Esophagus squamous epithelium (tissue), 5 donors: ENCODE results near the gene SMYD3. TPM values are rescaled to one million over a fixed set of nuclear protein-coding genes. Genes with fewer than 3 reads are reported as not detected.

ENCODE experiments used
- DNase-seq: peaks from one replicate; lab custom pipeline; 2025; lab: John Stamatoyannopoulos, UW
- H3K27ac ChIP-seq, 4 donors: fragments of 200-600 bp; sonication (generic); one replicate each; pipeline ENCODE4 v1.5.1; 2016 to 2019; ENCODE audit warnings: mild to moderate bottlenecking in 1 of 4
- H3K27me3 ChIP-seq, 4 donors: fragments of 200-600 bp; sonication (generic); 1 replicate in 3 of 4; 2 replicates in 1 of 4; pipeline versions ENCODE4 v1.5.1 to v1.6.0; 2017 to 2021; ENCODE audit warnings: antibody characterized with exemption in 1 of 4
- H3K36me3 ChIP-seq, 3 donors: fragments of 200-600 bp; sonication (generic); one replicate each; pipeline ENCODE4 v1.5.1; 2016 to 2019
- H3K4me1 ChIP-seq, 3 donors: fragments of 200-600 bp; sonication (generic); one replicate each; pipeline ENCODE4 v1.5.1; 2017 to 2019
- H3K4me3 ChIP-seq, 4 donors: fragments of 200-600 bp; sonication (generic); 1 replicate in 3 of 4; 2 replicates in 1 of 4; pipeline ENCODE4 v1.5.1; 2016 to 2019; ENCODE audit warnings: mild to moderate bottlenecking in 2 of 4, moderate library complexity in 1 of 4
- H3K9me3 ChIP-seq, 3 donors: fragments of 200-600 bp; sonication (generic); one replicate each; pipeline ENCODE4 v1.5.1; 2016 to 2019
- CTCF ChIP-seq, 6 experiments: fragments of 450-650 bp in 4 of 6; fragments of 200-600 bp in 2 of 6; sonication (generic) in 2 of 6; IDR thresholded peaks; one replicate each; pipeline ENCODE4 v1.5.1; 2016 to 2019; ENCODE audit warnings: antibody characterized with exemption in 6 of 6, mild to moderate bottlenecking in 4 of 6, moderate library complexity in 4 of 6
- POLR2A ChIP-seq, 4 donors: fragments of 450-650 bp; IDR thresholded peaks; one replicate each; pipeline ENCODE4 v1.6.1; 2017; ENCODE audit warnings: antibody characterized with exemption in 4 of 4, mild to moderate bottlenecking in 4 of 4, moderate library complexity in 3 of 4
- WGBS, 2 donors: methylation state at CpG; one replicate each; pipeline ENCODE4 v1.1.5; 2018; 5-methylcytosine and 5-hydroxymethylcytosine counted together
- intact Hi-C: fragments of 100-400 bp; cut with DNase I; formaldehyde crosslinking; loops from one replicate; pipeline ENCODE4 v1.15.0; 2022
- total RNA-seq, 4 donors: library from RNA; depleted of rRNA; stranded (reverse); fragments of >200 nt; gene quantifications; one replicate each; pipeline ENCODE4 v1.1.0, GENCODE V29; 2016
- donor health status: DM: yes; HTN: yes; CAD: no.

The SMYD3 gene
- total RNA-seq, 4 donors from 2014 or later, result 8.4 to 15.8 (median 11.5) TPM

GRCh38 chr1:245938046-245938435, 569.0 kb downstream of the SMYD3 start:
- no peak overlapping the region for H3K27ac ChIP-seq
- H3K27me3 ChIP-seq, result no peaks in the 10 kb centered on the region
- H3K4me1 ChIP-seq, result no peaks in the 10 kb centered on the region
- DNase-seq, result no peak
- no peak for TF ChIP-seq POLR2A (IDR thresholded peaks at IDR 0.05)
- no peak for TF ChIP-seq CTCF (IDR thresholded peaks at IDR 0.05)
- WGBS, 2 donors, result 38 to 50% methylated on average over 8 of the region's 8 CpGs
- no peaks in the 10 kb centered on the region for H3K9me3 ChIP-seq
- H3K4me3 ChIP-seq, result no peak overlapping the region
- intact Hi-C loops, result no loop called here
- no peaks in the 10 kb centered on the region for H3K36me3 ChIP-seq

DNA sequence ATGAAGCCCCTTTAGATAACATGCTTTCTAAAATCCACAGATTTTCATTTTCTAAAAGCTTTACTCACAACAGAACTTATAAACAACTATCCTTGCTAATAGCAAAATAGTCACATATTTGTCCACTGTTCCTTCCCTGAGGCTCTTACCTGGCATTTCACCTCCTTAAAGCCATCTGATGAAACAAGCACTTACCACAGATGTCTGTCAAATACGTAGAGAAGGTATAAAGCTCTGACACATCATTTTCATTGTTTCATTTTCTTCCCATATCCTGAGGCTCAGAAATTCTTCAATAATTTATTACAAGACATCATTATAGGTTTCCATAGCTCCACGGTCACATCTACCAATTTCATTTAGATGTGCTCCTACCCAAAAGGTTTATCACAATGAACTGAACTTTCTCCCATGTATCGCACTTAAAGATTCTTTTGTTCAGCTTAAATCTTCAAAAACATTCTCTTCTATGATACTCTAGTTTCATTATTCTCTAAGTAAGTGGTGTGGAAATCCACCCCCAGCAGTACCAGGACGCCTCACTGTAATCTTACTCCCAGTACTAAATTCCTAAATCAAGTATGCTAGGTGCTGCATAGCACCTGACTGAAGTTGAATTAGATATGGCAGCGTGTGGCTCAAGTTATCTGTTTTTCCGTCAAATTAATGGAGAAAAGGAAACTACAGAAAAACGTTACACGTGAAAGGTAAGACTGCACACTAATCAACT, 569.6 kb downstream of the SMYD3 start:
- Histone ChIP-seq H3K4me1 (no peaks in the 10 kb centered on the region), H3K9me3 (no peaks in the 10 kb centered on the region), H3K27ac (no peak overlapping the region), H3K27me3 (no peaks in the 10 kb centered on the region), H3K4me3 (no peak overlapping the region), H3K36me3 (no peaks in the 10 kb centered on the region)
- intact Hi-C loops, result no loop called here
- 79 to 81% methylated on average over 8 of the region's 8 CpGs for WGBS, 2 donors
- TF ChIP-seq CTCF (IDR thresholded peaks at IDR 0.05), result no peak
- no peak for TF ChIP-seq POLR2A (IDR thresholded peaks at IDR 0.05)
- DNase-seq, result no peak

DNA sequence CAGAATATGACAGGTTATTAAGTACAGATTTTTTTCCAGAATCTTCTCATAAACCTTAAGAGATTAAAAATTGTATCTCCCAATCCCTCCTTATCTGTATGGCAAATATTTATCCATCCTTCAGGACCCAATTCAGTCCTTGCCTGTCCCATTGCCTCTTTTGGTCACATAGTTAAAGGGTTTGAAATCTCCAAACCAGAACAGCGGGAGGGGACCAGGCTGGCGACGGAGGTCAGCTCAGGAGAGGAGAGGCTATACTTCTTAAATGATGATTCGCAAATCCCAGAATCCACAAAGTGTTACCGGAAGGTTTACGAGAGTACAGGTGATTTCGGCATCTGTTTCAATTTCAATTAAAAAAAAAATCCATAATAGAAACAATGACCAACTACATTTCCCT, 572.7 kb downstream of the SMYD3 start:
- Histone ChIP-seq H3K4me1 (no peaks in the 10 kb centered on the region), H3K4me3 (no peak overlapping the region), H3K27ac (no peak overlapping the region), H3K9me3 (no peaks in the 10 kb centered on the region), H3K27me3 (no peaks in the 10 kb centered on the region), H3K36me3 (no peaks in the 10 kb centered on the region)
- DNase-seq, result no peak
- intact Hi-C loops, result no loop called here
- TF ChIP-seq POLR2A (IDR thresholded peaks at IDR 0.05), result no peak
- TF ChIP-seq CTCF (IDR thresholded peaks at IDR 0.05), result no peak
- 95 to 98% methylated on average over 7 of the region's 7 CpGs for WGBS, 2 donors

DNA sequence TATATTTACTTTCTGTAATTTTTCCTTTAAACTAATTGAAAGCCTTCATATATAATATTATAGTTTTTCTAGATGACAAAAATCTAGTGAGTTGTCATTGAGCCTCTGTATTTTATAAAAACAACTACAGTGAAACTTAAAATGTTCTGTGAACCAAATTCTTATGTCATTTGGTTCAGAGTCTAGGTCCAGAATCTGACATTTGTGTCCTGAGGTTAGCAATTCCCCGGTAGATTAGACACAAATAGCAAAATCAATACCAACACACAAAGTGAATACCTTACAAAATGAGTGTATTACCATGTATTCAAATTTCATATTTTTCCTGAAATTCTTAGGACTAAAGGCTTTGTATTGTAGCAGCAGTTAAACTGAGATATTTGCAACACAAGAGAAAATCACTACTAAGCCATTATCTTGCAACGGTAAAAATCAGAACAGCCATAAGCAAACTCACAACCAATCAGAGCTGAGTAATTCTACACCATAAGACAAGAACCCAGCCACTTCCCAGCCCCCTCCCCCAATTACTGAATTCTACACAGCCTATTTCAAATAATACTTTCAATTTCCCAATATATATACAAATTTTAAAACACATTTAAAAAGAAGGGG, 573.5 kb downstream of the SMYD3 start:
- Histone ChIP-seq H3K9me3 (no peaks in the 10 kb centered on the region), H3K4me3 (no peak overlapping the region), H3K27me3 (no peaks in the 10 kb centered on the region), H3K27ac (no peak overlapping the region), H3K36me3 (no peaks in the 10 kb centered on the region), H3K4me1 (no peaks in the 10 kb centered on the region)
- WGBS, 2 donors, result 42 to 54% methylated on average over 2 of the region's 2 CpGs
- no peak for DNase-seq
- intact Hi-C loops, result no loop called here
- TF ChIP-seq CTCF (IDR thresholded peaks at IDR 0.05) (no peak), POLR2A (IDR thresholded peaks at IDR 0.05) (no peak)

DNA sequence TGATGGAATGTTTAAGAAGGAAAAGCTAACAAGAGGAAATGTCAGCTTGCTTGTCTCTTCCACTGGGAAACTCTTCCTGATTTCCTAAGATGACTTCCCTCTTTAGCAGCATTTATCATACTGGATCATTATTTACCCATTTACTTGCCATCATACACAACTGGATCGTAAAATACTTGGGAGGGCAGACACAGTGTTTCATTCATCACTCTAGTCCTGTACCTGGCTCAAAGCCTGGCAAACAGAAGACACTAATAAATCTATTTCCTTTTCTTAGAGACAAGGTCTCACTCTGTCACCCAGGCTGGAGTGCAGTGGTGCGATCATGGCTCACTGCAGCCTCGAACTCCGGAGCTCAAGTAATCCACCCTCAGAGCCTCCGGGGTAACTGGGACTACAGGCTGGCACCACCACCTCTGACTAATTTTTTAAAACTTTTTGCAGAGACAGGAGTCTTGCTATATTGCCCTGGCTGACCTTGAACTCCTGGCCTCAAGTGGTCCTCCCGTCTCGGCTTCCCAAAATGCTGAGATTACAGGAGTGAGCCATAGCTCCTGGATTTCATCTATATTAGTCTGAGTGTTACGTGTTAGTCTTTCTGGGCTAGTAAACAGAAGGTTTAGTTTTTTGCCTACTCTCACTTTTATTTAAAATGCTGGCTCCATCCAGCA, 574.6 kb downstream of the SMYD3 start:
- H3K36me3 ChIP-seq, result no peaks in the 10 kb centered on the region
- H3K4me1 ChIP-seq, result no peaks in the 10 kb centered on the region
- 85 to 87% methylated on average over 8 of the region's 8 CpGs for WGBS, 2 donors
- DNase-seq, result no peak
- H3K27ac ChIP-seq, result no peak overlapping the region
- intact Hi-C loops, result no loop called here
- H3K27me3 ChIP-seq, result no peaks in the 10 kb centered on the region
- no peaks in the 10 kb centered on the region for H3K9me3 ChIP-seq
- TF ChIP-seq CTCF (IDR thresholded peaks at IDR 0.05), result no peak
- TF ChIP-seq POLR2A (IDR thresholded peaks at IDR 0.05), result no peak
- no peak overlapping the region for H3K4me3 ChIP-seq
